Choroid plexus epithelial cell (primary cell): ENCODE results near the gene SERPINB7.

Experiments
- DNase-seq: peaks from one replicate; pipeline ENCODE4 v3.0.0-alpha.2; 2010; ENCODE audit warnings: low read depth
- H3K4me3 ChIP-seq: 2 replicates; pipeline ENCODE4 v1.5.1; 2011; ENCODE audit warnings: low read depth, mild to moderate bottlenecking, control low read depth, low read length, moderate library complexity
- TF ChIP-seq, protein P1 (sequence below): conservative IDR thresholded peaks from 2 replicates; pipeline ENCODE4 v1.5.1; 2011; ENCODE audit warnings: low read depth, mild to moderate bottlenecking, control low read depth, inconsistent platforms, low read length, moderate library complexity

SERPINB7 gene

DNA sequence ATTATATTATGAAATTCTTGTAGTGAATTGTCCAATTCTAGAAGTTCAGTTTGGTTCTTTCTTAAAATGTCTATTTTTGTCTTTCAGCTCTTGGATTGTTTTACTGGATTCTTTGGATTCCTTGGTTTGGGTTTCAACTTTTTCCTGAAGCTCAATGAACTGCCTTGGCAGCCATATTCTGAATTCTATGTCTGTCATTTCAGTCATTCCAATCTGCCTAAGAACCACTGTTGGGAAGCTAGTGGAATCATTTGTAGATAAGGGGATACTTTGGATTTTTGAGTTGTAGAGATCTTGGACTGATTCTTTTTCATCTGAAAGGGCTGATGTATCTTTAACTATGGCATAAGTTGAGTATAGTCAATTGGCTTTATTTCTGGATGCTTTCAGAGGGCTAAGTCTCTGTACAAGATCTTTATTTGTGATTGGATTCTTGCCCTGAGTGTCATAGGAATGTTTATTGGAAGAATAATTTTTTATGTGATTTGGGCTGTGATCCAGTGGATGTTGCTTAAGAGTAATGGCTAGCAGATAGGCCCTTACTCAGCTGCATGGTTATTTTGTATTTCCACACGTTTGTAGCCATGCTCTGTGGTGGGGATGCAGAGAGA lies 42.3 kb downstream of the SERPINB7 start:
- DNase-seq = peak; percentile 56
- TF ChIP-seq, protein P1, sequence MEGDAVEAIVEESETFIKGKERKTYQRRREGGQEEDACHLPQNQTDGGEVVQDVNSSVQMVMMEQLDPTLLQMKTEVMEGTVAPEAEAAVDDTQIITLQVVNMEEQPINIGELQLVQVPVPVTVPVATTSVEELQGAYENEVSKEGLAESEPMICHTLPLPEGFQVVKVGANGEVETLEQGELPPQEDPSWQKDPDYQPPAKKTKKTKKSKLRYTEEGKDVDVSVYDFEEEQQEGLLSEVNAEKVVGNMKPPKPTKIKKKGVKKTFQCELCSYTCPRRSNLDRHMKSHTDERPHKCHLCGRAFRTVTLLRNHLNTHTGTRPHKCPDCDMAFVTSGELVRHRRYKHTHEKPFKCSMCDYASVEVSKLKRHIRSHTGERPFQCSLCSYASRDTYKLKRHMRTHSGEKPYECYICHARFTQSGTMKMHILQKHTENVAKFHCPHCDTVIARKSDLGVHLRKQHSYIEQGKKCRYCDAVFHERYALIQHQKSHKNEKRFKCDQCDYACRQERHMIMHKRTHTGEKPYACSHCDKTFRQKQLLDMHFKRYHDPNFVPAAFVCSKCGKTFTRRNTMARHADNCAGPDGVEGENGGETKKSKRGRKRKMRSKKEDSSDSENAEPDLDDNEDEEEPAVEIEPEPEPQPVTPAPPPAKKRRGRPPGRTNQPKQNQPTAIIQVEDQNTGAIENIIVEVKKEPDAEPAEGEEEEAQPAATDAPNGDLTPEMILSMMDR = no peak
- H3K4me3 ChIP-seq = no peak overlapping the region

DNA sequence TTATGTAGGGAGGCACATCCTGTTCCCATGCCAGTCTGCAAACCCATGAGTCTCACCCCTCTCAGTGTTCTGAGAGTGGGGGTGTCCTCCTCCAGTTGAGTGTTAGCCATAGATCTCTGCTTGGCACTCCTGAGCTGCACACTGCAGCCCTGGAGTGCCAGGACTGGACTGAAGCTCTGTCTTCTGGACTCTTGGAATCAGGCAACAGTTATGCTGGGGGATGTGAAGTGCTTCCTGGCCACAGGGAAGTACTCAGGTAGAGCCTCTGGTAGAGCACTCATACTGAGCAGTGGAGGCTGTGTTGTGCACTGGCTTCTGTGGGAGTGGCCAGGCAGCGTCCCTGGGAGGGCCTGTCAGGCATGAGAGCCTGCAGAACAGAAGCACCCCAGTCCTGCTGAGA lies 43.0 kb downstream of the SERPINB7 start:
- H3K4me3 ChIP-seq = no peak overlapping the region
- TF ChIP-seq, protein P1 = no peak
- no peak for DNase-seq

DNA sequence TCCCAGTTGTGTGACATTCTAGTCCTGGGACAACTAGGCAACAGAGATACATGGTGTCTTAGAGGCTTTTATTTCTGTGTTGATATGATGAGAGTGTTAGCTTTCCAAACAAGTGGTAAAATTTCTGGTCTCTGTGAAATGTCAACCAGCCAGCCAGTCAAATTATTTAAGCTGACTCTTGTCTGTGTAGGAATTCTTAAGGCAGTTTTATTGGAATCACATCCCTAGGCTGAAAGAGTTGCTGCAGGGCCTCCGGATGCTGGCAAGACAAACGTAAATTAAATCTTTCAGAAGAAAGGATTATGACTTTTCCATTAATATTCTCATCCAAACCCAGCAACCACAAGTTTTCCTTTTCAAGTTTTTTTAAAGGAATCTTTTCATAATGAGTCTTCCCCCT lies 44.6 kb downstream of the SERPINB7 start:
- no peak for DNase-seq
- no peak overlapping the region for H3K4me3 ChIP-seq
- TF ChIP-seq, protein P1 = no peak

DNA sequence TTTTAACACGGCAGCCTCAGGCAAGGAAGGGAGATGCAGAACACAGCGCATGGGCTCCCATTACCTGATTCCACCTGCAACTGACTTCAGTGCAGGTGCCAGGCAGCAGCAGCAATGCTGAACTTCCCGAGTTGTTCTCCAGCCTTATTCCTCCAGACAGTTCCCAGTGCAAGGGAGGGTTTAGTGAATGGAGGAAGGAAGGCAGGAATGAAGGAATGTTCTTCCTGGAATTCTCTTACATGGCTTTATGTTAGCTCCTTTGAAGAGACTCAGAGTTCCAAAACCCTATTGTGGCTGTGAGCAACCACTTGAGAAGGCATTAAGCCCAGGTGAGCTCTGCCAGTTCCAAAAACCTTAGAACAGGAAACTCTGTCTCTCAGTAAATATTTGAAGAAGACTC lies 45.5 kb downstream of the SERPINB7 start:
- TF ChIP-seq, protein P1 = no peak
- no peak for DNase-seq
- no peak overlapping the region for H3K4me3 ChIP-seq

DNA sequence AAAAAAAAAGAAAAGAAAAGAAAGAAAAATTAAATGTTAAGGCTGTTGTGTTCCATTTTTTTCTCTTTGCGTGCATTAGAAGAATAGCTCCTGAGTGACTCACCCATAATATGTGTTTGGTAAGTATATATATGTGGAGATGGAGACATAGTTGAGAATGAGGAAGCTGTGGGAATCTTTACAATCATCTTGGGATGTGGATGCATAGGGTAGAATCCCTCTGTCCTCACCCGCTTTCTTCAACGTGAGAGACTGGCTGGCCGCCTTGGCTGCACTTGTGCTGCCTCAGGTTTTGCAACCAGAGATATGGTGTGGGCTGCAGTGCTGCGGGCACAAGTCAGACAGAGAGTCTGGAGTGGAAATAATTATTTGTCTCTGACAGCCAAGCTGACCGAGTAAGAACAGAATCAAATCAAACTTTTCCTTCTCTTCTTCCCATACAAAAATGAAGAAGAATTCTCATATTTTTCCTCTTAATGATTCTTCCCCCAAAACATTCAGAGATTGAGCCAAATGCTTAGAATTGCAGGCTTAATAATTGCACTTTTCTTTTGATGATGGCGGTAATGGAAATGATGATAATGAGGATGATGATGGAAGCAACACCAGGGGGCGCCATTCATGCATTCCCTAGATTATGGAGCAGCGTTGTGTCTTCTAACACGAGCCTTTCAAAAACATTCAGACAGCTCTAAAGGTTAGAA lies 48.5 kb downstream of the SERPINB7 start:
- peak; percentile 24 for DNase-seq
- no peak overlapping the region for H3K4me3 ChIP-seq
- TF ChIP-seq, protein P1 = peak; percentile 41

DNA sequence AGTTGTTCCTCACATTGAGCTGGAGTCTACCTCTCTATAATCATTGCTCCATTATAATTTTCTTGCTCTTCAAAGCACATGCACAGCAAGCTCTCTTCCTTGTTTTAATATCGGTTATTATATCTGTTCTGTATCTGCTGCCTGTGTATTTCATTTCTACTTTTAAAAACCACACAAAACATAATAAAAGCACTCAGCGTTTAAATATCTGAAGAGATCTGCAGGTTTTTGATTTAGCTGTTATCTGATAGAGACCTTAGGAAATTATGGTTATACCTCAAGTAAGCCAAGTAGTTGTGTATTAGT lies 49.0 kb downstream of the SERPINB7 start:
- TF ChIP-seq, protein P1 = no peak
- no peak overlapping the region for H3K4me3 ChIP-seq
- no peak for DNase-seq

DNA sequence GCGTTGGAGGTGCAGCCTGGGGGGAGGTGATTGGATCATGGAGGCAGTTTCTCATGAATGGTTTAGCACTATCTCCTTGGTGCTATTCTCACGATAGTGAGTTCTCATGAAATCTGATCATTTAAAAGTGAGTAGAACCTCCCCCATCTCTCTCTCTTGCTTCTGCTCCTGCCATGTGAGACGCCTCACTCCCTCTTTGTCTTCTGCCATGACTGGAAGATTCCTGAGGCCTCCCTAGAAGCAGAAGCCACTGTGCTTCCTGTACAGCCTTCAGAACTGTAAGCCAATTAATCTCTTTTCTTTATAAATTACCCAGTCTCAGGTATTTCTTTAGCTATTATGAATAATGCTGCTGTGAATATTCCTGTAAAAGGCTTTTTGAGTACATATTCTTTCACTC lies 52.9 kb downstream of the SERPINB7 start:
- no peak overlapping the region for H3K4me3 ChIP-seq
- DNase-seq = no peak
- TF ChIP-seq, protein P1 = no peak
